ENCODE results near the gene BLOC1S3.

BLOC1S3 gene

GRCh38 chr19:45145270-45146189, 33.1 kb upstream of the BLOC1S3 start:
- in situ Hi-C loops (cut with MboI; ENCODE audit: low pct_unique_long_range_greater_than_20kb, low sequenced_read_pairs) = no loop called here
- DNase-seq = no peak

- in situ Hi-C loops (cut with MboI; ENCODE audit: low pct_unique_long_range_greater_than_20kb, low sequenced_read_pairs) = no loop called here
- DNase-seq = peak; percentile 35
Measured at GRCh38 chr19:45146251-45146650, 32.3 kb upstream of the BLOC1S3 start.

- in situ Hi-C loops (cut with MboI; ENCODE audit: low pct_unique_long_range_greater_than_20kb, low sequenced_read_pairs) = no loop called here
- no peak for DNase-seq
Measured at GRCh38 chr19:45146741-45147205, 31.8 kb upstream of the BLOC1S3 start.

- no peak for DNase-seq
- in situ Hi-C loops (cut with MboI; ENCODE audit: low pct_unique_long_range_greater_than_20kb, low sequenced_read_pairs) = no loop called here
Measured at GRCh38 chr19:45147835-45148676, 30.5 kb upstream of the BLOC1S3 start.

GRCh38 chr19:45149129-45149528, 29.5 kb upstream of the BLOC1S3 start:
- DNase-seq = no peak
- in situ Hi-C loops (cut with MboI; ENCODE audit: low pct_unique_long_range_greater_than_20kb, low sequenced_read_pairs) = no loop called here

- in situ Hi-C loops (cut with MboI; ENCODE audit: low pct_unique_long_range_greater_than_20kb, low sequenced_read_pairs) = no loop called here
- no peak for DNase-seq
Measured at GRCh38 chr19:45150180-45150579, 28.4 kb upstream of the BLOC1S3 start.

- DNase-seq = no peak
- in situ Hi-C loops (cut with MboI; ENCODE audit: low pct_unique_long_range_greater_than_20kb, low sequenced_read_pairs) = no loop called here
Measured at GRCh38 chr19:45150751-45151281, 27.8 kb upstream of the BLOC1S3 start.

- in situ Hi-C loops (cut with MboI; ENCODE audit: low pct_unique_long_range_greater_than_20kb, low sequenced_read_pairs) = no loop called here
- no peak for DNase-seq
Measured at GRCh38 chr19:45151320-45151719, 27.3 kb upstream of the BLOC1S3 start.

- DNase-seq = no peak
- in situ Hi-C loops (cut with MboI; ENCODE audit: low pct_unique_long_range_greater_than_20kb, low sequenced_read_pairs) = no loop called here
Measured at GRCh38 chr19:45151821-45152503, 26.6 kb upstream of the BLOC1S3 start.

- DNase-seq = no peak
- in situ Hi-C loops (cut with MboI; ENCODE audit: low pct_unique_long_range_greater_than_20kb, low sequenced_read_pairs) = no loop called here
Measured at GRCh38 chr19:45152504-45153338, 25.9 kb upstream of the BLOC1S3 start.

GRCh38 chr19:45153339-45154063, 25.1 kb upstream of the BLOC1S3 start:
- in situ Hi-C loops (cut with MboI; ENCODE audit: low pct_unique_long_range_greater_than_20kb, low sequenced_read_pairs) = no loop called here
- DNase-seq = no peak

GRCh38 chr19:45154064-45154827, 24.3 kb upstream of the BLOC1S3 start:
- no peak for DNase-seq
- in situ Hi-C loops (cut with MboI; ENCODE audit: low pct_unique_long_range_greater_than_20kb, low sequenced_read_pairs) = no loop called here

- DNase-seq = no peak
- in situ Hi-C loops (cut with MboI; ENCODE audit: low pct_unique_long_range_greater_than_20kb, low sequenced_read_pairs) = no loop called here
Measured at GRCh38 chr19:45156011-45156630, 22.5 kb upstream of the BLOC1S3 start.

GRCh38 chr19:45156751-45157150, 21.8 kb upstream of the BLOC1S3 start:
- in situ Hi-C loops (cut with MboI; ENCODE audit: low pct_unique_long_range_greater_than_20kb, low sequenced_read_pairs) = no loop called here
- no peak for DNase-seq

- in situ Hi-C loops (cut with MboI; ENCODE audit: low pct_unique_long_range_greater_than_20kb, low sequenced_read_pairs) = no loop called here
- no peak for DNase-seq
Measured at GRCh38 chr19:45158503-45159209, 19.9 kb upstream of the BLOC1S3 start.
